ENCODE data around the gene RHEB.

The RHEB gene

GRCh38 chr7:151461096-151461941 is 58.4 kb downstream of the RHEB start:
- no peak for TF ChIP-seq CTCF (IDR thresholded peaks at IDR 0.05; ENCODE audit: borderline replicate concordance, insufficient read depth, low read depth, low read length)
- no peak overlapping the region for H3K4me3 ChIP-seq (ENCODE audit: low read depth, low read length)

DNA sequence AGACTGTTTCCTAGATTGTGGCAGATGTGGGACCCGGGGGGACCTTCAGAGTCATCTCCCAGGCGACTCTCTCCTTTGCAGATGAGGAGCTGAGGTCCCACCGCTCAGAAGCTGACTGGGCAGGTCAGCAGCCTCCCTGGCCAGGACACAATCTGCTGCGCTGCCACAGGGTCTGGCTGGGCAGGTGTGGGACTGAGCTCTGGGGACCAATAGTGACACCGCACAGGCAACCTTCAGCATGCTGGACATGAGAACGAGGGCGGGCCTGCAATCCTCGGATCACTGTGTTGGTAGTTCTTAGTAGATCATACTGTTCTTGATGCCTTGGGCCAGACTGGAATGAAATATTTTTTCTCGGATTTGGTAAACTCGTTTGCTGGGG is 59.2 kb downstream of the RHEB start:
- TF ChIP-seq CTCF (IDR thresholded peaks at IDR 0.05; ENCODE audit: borderline replicate concordance, insufficient read depth, low read depth, low read length), result no peak
- H3K4me3 ChIP-seq (ENCODE audit: low read depth, low read length), result no peak overlapping the region

DNA sequence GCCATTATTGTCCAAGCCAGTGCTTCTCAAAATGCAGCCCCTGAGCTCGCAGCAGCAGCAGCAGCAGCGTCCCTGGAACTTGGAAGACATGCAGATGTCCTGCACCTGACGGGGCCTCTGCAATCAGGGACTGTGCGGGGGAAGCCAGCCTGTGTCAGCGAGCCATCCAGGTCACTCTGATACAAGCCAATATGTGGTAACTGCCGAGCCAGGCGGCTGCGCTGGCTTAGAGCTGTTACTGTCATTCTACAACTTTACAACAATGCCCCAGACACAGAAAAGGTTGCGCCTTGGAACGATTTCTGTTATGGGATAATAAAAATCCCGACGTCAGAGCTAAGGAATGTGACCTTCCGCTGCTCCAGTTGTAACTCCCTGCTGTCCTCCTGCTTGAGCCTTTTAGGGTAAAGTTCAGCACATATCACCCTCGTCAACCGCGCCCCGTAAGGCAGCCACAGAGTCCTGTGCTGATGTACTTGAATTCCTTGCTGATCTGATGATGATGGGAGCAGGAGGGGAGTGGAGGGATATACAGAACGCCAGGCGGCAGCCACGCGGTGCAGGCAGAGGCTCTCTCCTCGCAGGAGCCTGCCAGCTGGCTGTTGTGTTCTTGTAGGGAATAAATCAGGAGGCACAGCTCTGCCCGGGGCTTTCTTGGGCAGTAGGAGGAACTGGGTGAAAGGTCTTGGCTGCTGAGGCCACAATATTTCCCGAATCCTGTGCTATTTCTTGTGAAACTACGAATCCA is 59.8 kb downstream of the RHEB start:
- no peak for TF ChIP-seq CTCF (IDR thresholded peaks at IDR 0.05; ENCODE audit: borderline replicate concordance, insufficient read depth, low read depth, low read length)
- no peak overlapping the region for H3K4me3 ChIP-seq (ENCODE audit: low read depth, low read length)

DNA sequence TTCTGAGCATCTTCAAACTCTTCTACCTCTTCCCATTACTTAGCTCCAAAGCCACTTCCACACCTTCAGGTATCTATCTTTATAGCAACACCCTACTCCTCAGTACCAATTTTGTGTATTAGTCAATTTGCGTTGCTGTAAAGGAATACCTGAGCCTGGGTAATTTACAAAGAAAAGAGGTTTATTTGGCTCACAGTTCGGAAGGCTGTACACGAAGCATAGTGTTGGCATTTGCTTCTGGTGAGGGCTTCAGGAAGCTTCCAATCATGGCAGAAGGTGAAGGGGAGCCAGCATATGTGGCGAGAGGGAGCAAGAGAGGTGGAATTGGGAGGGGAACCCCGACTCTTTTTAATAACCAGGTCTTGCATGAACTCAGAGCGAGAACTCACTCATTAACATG is 62.2 kb downstream of the RHEB start:
- H3K4me3 ChIP-seq (ENCODE audit: low read depth, low read length), result no peak overlapping the region
- no peak for TF ChIP-seq CTCF (IDR thresholded peaks at IDR 0.05; ENCODE audit: borderline replicate concordance, insufficient read depth, low read depth, low read length)

DNA sequence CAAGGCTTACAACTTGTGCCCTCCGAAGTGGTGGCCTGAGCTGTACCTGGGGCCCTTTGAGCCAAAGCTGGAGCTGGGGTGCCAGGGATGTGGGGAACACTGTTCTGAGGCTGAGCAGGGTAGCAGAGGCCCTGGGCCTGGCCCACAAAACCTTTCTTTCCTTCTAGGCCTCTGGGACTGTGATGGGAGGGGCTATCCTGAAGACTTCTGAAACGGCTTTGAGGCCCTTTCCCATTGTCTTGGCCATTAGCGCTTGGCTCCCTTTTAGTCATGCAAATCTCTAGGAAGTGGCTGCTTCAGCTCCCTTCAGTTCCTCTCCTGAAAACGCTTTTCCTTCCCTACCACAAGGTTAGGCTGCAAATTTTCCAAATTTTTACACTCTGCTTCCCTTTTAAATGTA is 62.9 kb downstream of the RHEB start:
- H3K4me3 ChIP-seq (ENCODE audit: low read depth, low read length), result no peak overlapping the region

DNA sequence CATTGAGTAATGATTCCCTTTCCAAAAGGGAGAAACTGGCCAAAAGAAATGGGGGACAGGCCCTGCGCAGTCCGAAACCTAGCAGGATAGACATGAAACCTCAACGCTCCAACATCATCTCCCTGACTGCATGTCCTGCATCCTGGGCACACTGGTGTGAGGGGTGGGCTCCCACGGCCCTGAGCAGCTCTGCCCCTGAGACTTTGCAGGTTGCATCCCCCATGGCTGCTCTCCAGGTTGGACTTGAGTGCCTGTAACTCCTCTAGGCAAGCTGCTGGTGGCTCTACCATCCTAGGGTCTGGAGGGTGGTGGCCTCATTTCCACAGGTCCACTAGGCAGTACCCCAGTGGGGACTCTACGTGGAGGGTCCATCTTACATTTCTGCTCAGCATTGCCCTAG is 63.4 kb downstream of the RHEB start:
- no peak for TF ChIP-seq CTCF (IDR thresholded peaks at IDR 0.05; ENCODE audit: borderline replicate concordance, insufficient read depth, low read depth, low read length)
- no peak overlapping the region for H3K4me3 ChIP-seq (ENCODE audit: low read depth, low read length)

More for the DNA sequence above, 62.9 kb downstream of the RHEB start:
- TF ChIP-seq CTCF (IDR thresholded peaks at IDR 0.05; ENCODE audit: borderline replicate concordance, insufficient read depth, low read depth, low read length), result no peak
